ENCODE results near the gene FOXP1. TPM values are rescaled to one million over a fixed set of nuclear protein-coding genes. Genes with fewer than 3 reads are reported as not detected.

FOXP1 gene
- total and polyA plus RNA-seq, 2 of the 8 experiments (the other 6 are each of a cell fraction or from before 2014, with no cell fraction given) = 13.9 to 25.4 TPM

GRCh38 chr3:70919091-70919490, 664.4 kb downstream of the FOXP1 start:
- Histone ChIP-seq H3K4ac (replicated peaks; ENCODE audit: insufficient read length, low read depth, low read length) (no peak overlapping the region), H3K79me2 (ENCODE audit: control insufficient read depth in 1 of 2, insufficient read depth in 2 of 2, low read length in 2 of 2) (no peaks in the 10 kb centered on the region), H2BK15ac (ENCODE audit: low read length) (no peak overlapping the region), H3K9ac (replicated peaks in 1 of 4; ENCODE audit: extremely low read depth in 1 of 4, low read depth in 3 of 4, low read length in 3 of 4) (no peak overlapping the region), H2AFZ (ENCODE audit: low read length) (no peak overlapping the region), H3K4me1 (replicated peaks in 1 of 4; ENCODE audit: control insufficient read depth in 3 of 4, insufficient read depth in 4 of 4, low read length in 3 of 4) (no peaks in the 10 kb centered on the region), H4K20me1 (replicated peaks in 1 of 2; ENCODE audit: control insufficient read depth in 1 of 2, insufficient read depth in 2 of 2, low read length in 2 of 2) (no peaks in the 10 kb centered on the region), H3K23me2 (ENCODE audit: low read depth, low read length) (no peaks in the 10 kb centered on the region), H3K18ac (ENCODE audit: extremely low read depth, low read length) (no peak overlapping the region), H4K8ac (ENCODE audit: extremely low read depth, insufficient read depth, low read length) (no peak overlapping the region), H3K27ac (ENCODE audit: low read depth, low read length) (no peak overlapping the region), H2AK5ac (ENCODE audit: low read depth, low read length) (no peak overlapping the region), H3K4me2 (ENCODE audit: insufficient read depth in 1 of 2, low read depth in 2 of 2, low read length in 2 of 2) (no peak overlapping the region), H4K91ac (replicated peaks; ENCODE audit: insufficient read length, low read length) (no peak overlapping the region), H3K4me3 (ENCODE audit: extremely low read depth in 1 of 4, insufficient read depth in 2 of 4, low read depth in 3 of 4, low read length in 4 of 4) (no peak overlapping the region), H2BK12ac (ENCODE audit: low read depth, low read length) (no peak overlapping the region), H3K9me3 (ENCODE audit: insufficient read depth in 2 of 2, low read depth in 1 of 2, low read length in 1 of 2) (no peaks in the 10 kb centered on the region), H4K5ac (ENCODE audit: insufficient read length, low read depth, low read length) (no peak overlapping the region), H3K14ac (ENCODE audit: insufficient read length) (no peak overlapping the region), H3K23ac (ENCODE audit: insufficient read length) (no peak overlapping the region), H2BK20ac (ENCODE audit: low read length) (no peak overlapping the region), H2BK120ac (replicated peaks; ENCODE audit: low read depth, low read length) (no peak overlapping the region), H3K79me1 (ENCODE audit: low read depth, low read length) (no peaks in the 10 kb centered on the region), H3K27me3 (replicated peaks in 1 of 4; ENCODE audit: control insufficient read depth in 3 of 4, extremely low read depth in 1 of 4, insufficient read depth in 3 of 4, low read length in 3 of 4) (no peaks in the 10 kb centered on the region), H3K56ac (replicated peaks; ENCODE audit: insufficient read length, low read depth, low read length) (no peak overlapping the region), H2BK5ac (ENCODE audit: low read depth, low read length) (no peak overlapping the region), H3K36me3 (ENCODE audit: control insufficient read depth in 2 of 4, insufficient read depth in 4 of 4, low read length in 3 of 4) (no peaks in the 10 kb centered on the region)
- TF ChIP-seq CHD1 (IDR thresholded peaks at IDR 0.05; ENCODE audit: low read depth, low read length) = no peak
- TF ChIP-seq ZNF274 (IDR thresholded peaks at IDR 0.05; ENCODE audit: borderline replicate concordance, extremely low read depth, low read length) = no peak
- no peak for TF ChIP-seq SAP30 (IDR thresholded peaks at IDR 0.05; ENCODE audit: insufficient read depth, insufficient replicate concordance, low read length)
- TF ChIP-seq EZH2 (IDR thresholded peaks at IDR 0.05; ENCODE audit: low read depth, low read length, severe bottlenecking) = no peak
- no peak for TF ChIP-seq KDM5A (IDR thresholded peaks at IDR 0.05; ENCODE audit: low read length)
- TF ChIP-seq RAD21 (IDR thresholded peaks at IDR 0.05 in 1 of 2, conservative IDR thresholded peaks at IDR 0.05 in 1 of 2; ENCODE audit: low read depth in 2 of 2, low read length in 2 of 2) = no peak
- TF ChIP-seq SP2 (IDR thresholded peaks at IDR 0.05; ENCODE audit: low read length) = no peak
- FAIRE-seq (no peak), DNase-seq (ENCODE audit: low read depth in 1 of 2, low spot score in 2 of 2) (no peak)
- 91% methylated on average over 7 of the region's 7 CpGs; no CpG with 5 or more reads in 1 of the 2 experiments for WGBS, 2 experiments (ENCODE audit: extremely low coverage in 1 of 2, insufficient coverage in 1 of 2, insufficient read length in 1 of 2, insufficient replicate concordance in 2 of 2, low coverage in 1 of 2, low lambda C conversion rate in 2 of 2, missing lambda C conversion rate in 1 of 2)
- ChIA-PET CTCF (ENCODE audit: partially characterized antibody) (interaction anchor here (3.1 kb wide), 1 partner anchor 11 kb away, joined by 9 read pairs; no protein-coding TSS in a partner anchor), POLR2A (ENCODE audit: partially characterized antibody) (interaction anchor here (1.2 kb wide), 1 partner anchor 23 kb away, joined by 3 read pairs; no protein-coding TSS in a partner anchor)

Data from H1 (cell line).